ENCODE data around the gene LHX5.

GRCh38 chr12:113500782-113501311 lies 29.2 kb upstream of the LHX5 start:
- TF ChIP-seq CTCF (IDR thresholded peaks at IDR 0.05; ENCODE audit: insufficient read depth, low read length, poor library complexity, severe bottlenecking) (no peak), EZH2phosphoT487 (conservative IDR thresholded peaks at IDR 0.05; ENCODE audit: low read length) (no peak)

All from SU-DHL-6 (cell line).